COR-L47 (cell line): ENCODE measurements around the gene COL4A1.
"Not testable (repeated sequence)": the region's sequence is repeated elsewhere in the genome, so short reads cannot be mapped to it uniquely, and the experiment has no call there.

Experiments used
- DNase-seq: peaks from one replicate; lab custom pipeline; 2025; lab: John Stamatoyannopoulos, UW

COL4A1 gene

GRCh38 chr13:110131424-110131823 lies 175.5 kb downstream of the COL4A1 start:
- no peak for DNase-seq

- DNase-seq, result no peak
These were observed 176.5 kb downstream of the COL4A1 start for GRCh38 chr13:110130431-110130830.

- peak; percentile 10 for DNase-seq
These were observed 177.3 kb downstream of the COL4A1 start for GRCh38 chr13:110129539-110130186.

DNA sequence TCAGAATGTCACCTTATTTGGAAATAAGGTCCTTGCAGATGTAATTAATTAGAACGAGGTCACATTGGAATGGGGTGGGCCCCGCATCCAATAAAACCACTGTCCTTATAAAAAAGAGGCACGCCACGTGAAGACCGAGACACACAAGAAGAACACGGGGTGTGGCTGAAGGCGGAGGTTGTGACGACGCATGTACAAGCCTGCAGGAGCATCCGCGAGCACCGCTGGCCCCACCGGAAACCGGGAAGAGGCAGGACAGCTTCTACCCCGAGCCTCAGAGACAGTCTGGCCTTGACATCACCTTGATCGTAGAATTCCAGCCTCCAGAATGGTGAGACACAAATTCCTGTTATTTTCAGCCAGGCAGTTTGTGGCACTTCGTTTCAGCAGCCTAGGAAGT lies 177.9 kb downstream of the COL4A1 start:
- peak; percentile 62 for DNase-seq

DNA sequence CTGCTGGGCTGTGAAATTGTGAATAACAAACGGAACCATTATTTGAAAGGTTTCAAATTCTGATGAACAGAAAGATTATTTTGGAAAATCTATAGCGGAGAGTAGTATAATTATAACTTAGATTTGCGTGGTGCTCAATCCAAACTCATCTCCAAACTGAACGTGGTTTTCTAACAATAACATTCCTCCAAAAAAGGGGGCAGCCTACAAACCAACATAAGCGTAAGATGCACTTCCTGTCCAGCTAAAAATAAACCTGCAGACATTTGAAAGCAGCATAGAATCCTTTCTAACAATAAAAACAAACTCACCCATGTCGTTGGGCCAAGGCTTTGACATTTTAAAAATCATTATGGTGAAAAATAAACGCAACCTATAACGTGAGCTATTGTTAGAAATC lies 178.4 kb downstream of the COL4A1 start:
- DNase-seq, result no peak

- no peak for DNase-seq
These were observed 178.9 kb downstream of the COL4A1 start for GRCh38 chr13:110127986-110128511.

- peak; percentile 22 for DNase-seq
These were observed 180.5 kb downstream of the COL4A1 start for GRCh38 chr13:110126391-110126961.

GRCh38 chr13:110125613-110126272 lies 181.2 kb downstream of the COL4A1 start:
- no peak for DNase-seq

DNA sequence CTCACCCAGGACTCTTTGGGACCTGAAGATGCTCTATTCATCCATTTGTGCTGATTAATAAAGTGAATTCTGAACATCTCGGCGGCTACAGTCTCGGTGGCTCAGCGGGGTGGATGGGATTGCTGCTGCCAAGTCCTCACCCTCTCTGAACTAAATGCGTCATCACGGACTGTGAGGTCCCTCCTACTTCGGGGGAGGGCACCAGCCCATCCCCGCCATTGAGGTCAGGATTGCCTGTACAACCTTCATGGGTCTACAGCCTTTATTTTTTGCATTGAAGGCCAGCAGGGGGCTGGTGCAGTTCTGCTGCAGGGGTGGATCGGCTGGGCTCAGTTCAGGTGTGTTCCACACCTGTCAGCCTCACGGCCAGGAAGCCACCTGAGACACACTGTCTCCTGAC lies 181.8 kb downstream of the COL4A1 start:
- no peak for DNase-seq

GRCh38 chr13:110124201-110124940 lies 182.6 kb downstream of the COL4A1 start:
- DNase-seq, result no peak

DNA sequence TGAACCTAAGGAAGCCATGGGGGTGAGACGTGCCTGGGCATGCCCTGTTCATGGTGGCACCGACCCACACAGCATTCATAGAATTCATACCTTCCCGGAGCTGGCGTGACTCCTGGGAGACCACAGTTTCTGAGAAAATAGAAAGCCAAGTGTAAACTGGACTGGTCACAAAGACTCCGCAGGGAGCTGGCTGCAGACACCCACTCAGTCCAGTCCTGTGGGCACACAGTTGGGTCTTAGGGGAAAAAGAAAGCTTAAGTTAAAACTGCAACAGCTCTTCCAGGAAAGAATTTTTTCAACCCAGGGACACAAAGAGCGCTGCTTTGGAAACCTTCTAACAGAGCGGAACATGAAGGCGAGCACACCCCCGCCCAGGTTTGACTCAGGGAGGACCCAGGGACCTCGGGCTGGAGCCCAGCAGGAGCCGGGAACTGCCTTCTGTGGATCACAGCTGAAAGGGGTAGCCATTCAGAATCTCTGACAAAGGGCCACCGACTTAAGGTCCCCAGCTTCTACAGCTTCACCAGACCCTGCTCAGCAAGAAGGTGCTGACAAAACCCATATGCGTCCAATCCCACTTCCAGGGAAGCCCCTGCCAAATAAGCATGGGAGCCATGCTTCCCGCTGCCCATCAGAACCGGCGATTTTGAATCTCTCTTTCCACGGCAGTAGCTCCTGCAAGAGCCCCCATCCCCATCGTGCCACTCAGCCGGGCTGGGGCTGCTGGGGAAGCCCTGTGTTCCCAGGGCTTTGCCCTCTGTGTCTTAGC lies 183.7 kb downstream of the COL4A1 start:
- DNase-seq, result peak; percentile 88

DNA sequence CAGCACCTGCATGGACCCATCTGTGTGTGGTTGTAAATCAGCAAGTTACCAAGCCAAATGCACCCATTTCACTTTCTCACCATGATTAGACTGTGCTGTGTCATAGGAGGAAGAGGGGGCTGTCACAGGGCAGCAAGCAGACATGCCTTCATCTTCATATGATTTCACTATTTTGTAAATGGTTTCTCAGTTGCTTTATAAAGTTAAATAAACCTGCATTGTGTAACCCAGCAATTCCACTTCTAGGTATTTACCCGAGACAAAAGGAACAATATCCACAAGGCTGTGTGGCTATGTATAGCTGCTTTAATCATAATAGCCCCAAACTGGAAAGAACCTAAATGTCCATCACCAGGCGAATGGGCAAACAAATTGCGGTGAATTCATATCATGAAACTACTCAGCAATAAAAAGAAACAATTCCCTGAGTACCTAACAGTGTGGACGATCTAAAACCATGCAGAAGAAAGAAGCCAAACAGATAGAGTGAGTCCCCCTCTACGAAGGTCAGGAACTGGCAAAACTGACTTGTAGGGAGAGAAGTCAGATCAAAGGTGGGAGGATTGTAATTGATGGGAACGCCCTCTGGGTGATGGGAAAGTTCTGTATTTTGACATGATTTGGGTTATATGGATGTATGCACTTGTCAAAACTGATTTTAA lies 185.4 kb downstream of the COL4A1 start:
- DNase-seq, result no peak

GRCh38 chr13:110119935-110120905 lies 186.7 kb downstream of the COL4A1 start:
- DNase-seq, result no peak

DNA sequence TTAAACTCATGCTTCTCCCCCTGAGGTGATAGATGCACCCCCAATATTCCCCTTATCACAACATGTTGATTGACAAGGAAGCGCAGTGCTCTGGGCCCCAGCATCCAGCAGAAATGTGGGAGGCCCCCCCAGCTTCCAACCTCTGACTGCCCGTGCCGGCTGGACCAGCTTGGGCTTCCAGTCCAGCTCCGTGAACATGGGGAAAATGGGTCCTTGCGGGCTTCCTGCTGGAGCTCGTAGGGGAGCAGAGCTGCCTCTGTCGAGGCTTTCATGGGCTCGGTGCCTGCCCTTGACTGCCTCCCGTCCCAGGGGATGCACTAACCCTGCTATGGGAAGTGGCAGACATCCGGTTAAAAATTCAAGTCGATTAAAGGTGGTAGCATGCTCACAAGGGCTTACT lies 188.9 kb downstream of the COL4A1 start:
- DNase-seq, result no peak

- DNase-seq, result no peak
These were observed 190.9 kb downstream of the COL4A1 start for GRCh38 chr13:110116072-110116487.

GRCh38 chr13:110115591-110115990 lies 191.4 kb downstream of the COL4A1 start:
- no peak for DNase-seq

DNA sequence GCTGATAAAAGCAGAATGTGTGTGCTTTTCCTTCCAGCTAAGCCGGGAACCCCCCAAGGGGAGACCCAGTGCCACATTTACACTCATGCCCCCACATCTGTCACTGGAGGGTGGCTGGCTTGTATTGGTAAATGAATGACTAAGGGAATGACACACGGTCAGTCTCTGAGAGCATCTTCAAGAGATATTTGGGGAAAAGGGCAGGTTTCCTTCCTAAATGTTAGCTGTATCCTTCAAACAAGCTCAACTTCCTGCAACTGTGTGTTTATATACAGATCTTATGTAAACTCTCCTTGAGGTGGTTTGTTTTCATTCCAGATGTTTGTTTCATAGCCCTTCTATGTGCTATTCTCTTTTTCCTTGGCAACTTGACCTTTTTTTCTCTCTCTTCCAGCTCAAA lies 192.6 kb downstream of the COL4A1 start:
- DNase-seq, result no peak

GRCh38 chr13:110113284-110113764 lies 193.6 kb downstream of the COL4A1 start:
- no peak for DNase-seq

GRCh38 chr13:110112379-110112778 lies 194.6 kb downstream of the COL4A1 start:
- DNase-seq, result not testable (repeated sequence)

DNA sequence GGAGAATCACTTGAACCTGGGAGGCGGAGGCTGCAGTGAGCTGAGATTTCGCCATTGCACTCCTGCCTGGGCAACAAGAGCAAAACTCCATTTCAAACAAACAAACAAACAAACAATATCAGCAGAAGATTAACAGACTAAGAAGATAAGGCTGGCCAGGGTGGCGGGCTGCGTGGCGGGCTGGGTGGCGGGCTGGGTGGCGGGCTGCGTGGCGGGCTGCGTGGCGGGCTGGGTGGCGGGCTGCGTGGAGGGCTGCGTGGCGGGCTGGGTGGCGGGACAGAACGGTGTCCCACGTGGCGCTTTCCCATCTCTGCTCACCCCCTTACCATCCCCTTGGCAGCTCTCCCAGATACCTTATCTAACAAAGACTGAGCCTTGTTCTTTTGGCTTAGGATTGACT lies 196.2 kb downstream of the COL4A1 start:
- DNase-seq, result no peak
